Endothelial cell (in vitro differentiated cells): ENCODE measurements around the gene FDXR. TPM values are rescaled to one million over a fixed set of nuclear protein-coding genes. Genes with fewer than 3 reads are reported as not detected.

Experiments
- DNase-seq: peaks from one replicate; pipeline ENCODE4 v3.0.0; 2021; ENCODE audit warnings: low spot score
- H3K27ac Mint-ChIP-seq: one replicate; pipeline ENCODE4 v1.8.0; 2021; ENCODE audit warnings: mixed read lengths, inconsistent platforms; ENCODE audit not compliant: unreplicated experiment
- H3K27me3 Mint-ChIP-seq: one replicate; pipeline ENCODE4 v1.8.0; 2021; ENCODE audit warnings: mild to moderate bottlenecking, moderate library complexity, mixed read lengths, inconsistent platforms; ENCODE audit not compliant: unreplicated experiment
- H3K36me3 Mint-ChIP-seq: one replicate; pipeline ENCODE4 v1.8.0; 2021; ENCODE audit warnings: mild to moderate bottlenecking, low read depth, mixed read lengths, inconsistent platforms; ENCODE audit not compliant: unreplicated experiment
- H3K4me1 Mint-ChIP-seq: one replicate; pipeline ENCODE4 v1.8.0; 2021; ENCODE audit warnings: mild to moderate bottlenecking, mixed read lengths, inconsistent platforms; ENCODE audit not compliant: unreplicated experiment
- H3K4me3 Mint-ChIP-seq: one replicate; pipeline ENCODE4 v1.8.0; 2021; ENCODE audit warnings: mild to moderate bottlenecking, mixed read lengths, inconsistent platforms; ENCODE audit not compliant: unreplicated experiment
- H3K9me3 Mint-ChIP-seq: one replicate; pipeline ENCODE4 v1.8.0; 2021; ENCODE audit warnings: mixed read lengths, inconsistent platforms; ENCODE audit not compliant: unreplicated experiment
- total RNA-seq: library from RNA; stranded (reverse); fragmentation: NEBNext Ultra II Directional; extraction: Animal tissue kit (Norgen Biotek cat#: 25700); gene quantifications from one replicate; pipeline ENCODE4 v1.2.1, GENCODE V29; 2021; ENCODE audit not compliant: unreplicated experiment
- TF ChIP-seq, protein P1 (sequence below): fragments of 200-600 bp; sonication (generic); IDR thresholded peaks from one replicate; pipeline ENCODE4 v1.5.0; 2021; ENCODE audit warnings: antibody characterized with exemption; ENCODE audit not compliant: unreplicated experiment

Gene FDXR
- total RNA-seq, 1 donor from 2014 or later: 22.1 TPM

GRCh38 chr17:74857191-74857590, 15.6 kb downstream of the FDXR start:
- Mint-ChIP-seq H3K27me3 (peaks cover 23% of the 10 kb centered on the region), H3K4me1 (peaks cover 3% of the 10 kb centered on the region), H3K4me3 (no peak overlapping the region), H3K36me3 (peaks cover 5% of the 10 kb centered on the region), H3K27ac (no peak overlapping the region), H3K9me3 (no peaks in the 10 kb centered on the region)
- no peak for DNase-seq
- TF ChIP-seq, protein P1, sequence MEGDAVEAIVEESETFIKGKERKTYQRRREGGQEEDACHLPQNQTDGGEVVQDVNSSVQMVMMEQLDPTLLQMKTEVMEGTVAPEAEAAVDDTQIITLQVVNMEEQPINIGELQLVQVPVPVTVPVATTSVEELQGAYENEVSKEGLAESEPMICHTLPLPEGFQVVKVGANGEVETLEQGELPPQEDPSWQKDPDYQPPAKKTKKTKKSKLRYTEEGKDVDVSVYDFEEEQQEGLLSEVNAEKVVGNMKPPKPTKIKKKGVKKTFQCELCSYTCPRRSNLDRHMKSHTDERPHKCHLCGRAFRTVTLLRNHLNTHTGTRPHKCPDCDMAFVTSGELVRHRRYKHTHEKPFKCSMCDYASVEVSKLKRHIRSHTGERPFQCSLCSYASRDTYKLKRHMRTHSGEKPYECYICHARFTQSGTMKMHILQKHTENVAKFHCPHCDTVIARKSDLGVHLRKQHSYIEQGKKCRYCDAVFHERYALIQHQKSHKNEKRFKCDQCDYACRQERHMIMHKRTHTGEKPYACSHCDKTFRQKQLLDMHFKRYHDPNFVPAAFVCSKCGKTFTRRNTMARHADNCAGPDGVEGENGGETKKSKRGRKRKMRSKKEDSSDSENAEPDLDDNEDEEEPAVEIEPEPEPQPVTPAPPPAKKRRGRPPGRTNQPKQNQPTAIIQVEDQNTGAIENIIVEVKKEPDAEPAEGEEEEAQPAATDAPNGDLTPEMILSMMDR: no peak

DNA sequence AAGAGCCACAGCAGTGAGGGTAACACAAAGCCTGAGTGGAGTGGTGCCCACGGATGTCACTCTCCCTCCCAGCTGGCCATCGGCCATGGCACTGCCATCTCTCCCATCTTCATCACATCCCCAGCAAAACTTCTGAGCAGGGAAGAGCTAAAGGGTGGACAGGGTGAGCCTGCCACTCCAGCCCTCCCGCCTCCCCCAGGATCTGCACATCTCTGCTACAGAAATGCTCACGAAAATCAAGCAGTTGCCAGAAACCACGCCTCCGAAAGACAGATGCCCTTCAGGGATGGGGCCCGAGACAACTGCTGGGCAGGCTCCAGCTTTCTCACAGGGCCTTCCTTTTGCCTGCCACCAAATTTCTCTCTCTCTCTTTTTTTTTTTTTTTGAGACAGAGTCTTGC, 16.7 kb downstream of the FDXR start:
- TF ChIP-seq, protein P1: no peak
- no peak for DNase-seq
- no peaks in the 10 kb centered on the region for H3K9me3 Mint-ChIP-seq
- peaks cover 3% of the 10 kb centered on the region for H3K4me1 Mint-ChIP-seq
- no peak overlapping the region for H3K4me3 Mint-ChIP-seq
- H3K27ac Mint-ChIP-seq: no peak overlapping the region
- H3K36me3 Mint-ChIP-seq: peaks cover 6% of the 10 kb centered on the region
- peaks cover 24% of the 10 kb centered on the region for H3K27me3 Mint-ChIP-seq

- Mint-ChIP-seq H3K36me3 (peaks cover 9% of the 10 kb centered on the region), H3K9me3 (no peaks in the 10 kb centered on the region), H3K27ac (no peak overlapping the region), H3K27me3 (peaks cover 29% of the 10 kb centered on the region), H3K4me3 (no peak overlapping the region), H3K4me1 (peaks cover 3% of the 10 kb centered on the region)
- TF ChIP-seq, protein P1: no peak
- no peak for DNase-seq
These were observed 17.5 kb downstream of the FDXR start for GRCh38 chr17:74855323-74855722.

GRCh38 chr17:74854792-74855191, 18.0 kb downstream of the FDXR start:
- H3K27ac Mint-ChIP-seq: no peak overlapping the region
- TF ChIP-seq, protein P1: no peak
- peaks cover 3% of the 10 kb centered on the region for H3K4me1 Mint-ChIP-seq
- no peak overlapping the region for H3K4me3 Mint-ChIP-seq
- H3K27me3 Mint-ChIP-seq: peaks cover 27% of the 10 kb centered on the region
- peaks cover 9% of the 10 kb centered on the region for H3K36me3 Mint-ChIP-seq
- no peak for DNase-seq
- H3K9me3 Mint-ChIP-seq: no peaks in the 10 kb centered on the region

DNA sequence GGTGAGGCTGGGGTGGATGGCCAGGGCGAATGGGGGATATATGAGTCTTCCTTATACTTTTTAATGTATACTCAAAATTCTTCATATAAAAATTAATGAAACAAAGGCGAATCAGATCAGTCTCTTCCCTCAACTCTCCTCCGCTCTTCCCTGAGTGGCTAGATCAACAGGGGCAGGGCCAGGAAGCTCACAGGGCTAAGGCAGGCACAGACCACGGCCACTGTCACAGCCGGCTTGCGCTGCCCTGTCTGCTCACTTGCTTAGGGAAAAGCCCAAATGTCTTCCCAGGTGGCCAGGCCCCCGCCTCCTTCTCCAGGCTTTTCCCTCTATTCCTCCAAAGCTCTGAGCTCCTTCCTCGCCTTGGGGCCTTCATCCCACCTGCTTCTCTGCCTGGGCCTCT, 19.1 kb downstream of the FDXR start:
- Mint-ChIP-seq H3K36me3 (peaks cover 9% of the 10 kb centered on the region), H3K9me3 (no peaks in the 10 kb centered on the region), H3K4me1 (no peaks in the 10 kb centered on the region), H3K27me3 (peaks cover 22% of the 10 kb centered on the region), H3K4me3 (peak overlapping the region; percentile 10), H3K27ac (no peak overlapping the region)
- TF ChIP-seq, protein P1: no peak
- DNase-seq: no peak
